Tibial nerve (tissue), 3 donors: Measurements from ENCODE around the gene METRNL.

ENCODE experiments used
- CTCF ChIP-seq, 5 experiments: fragments of 200-600 bp in 3 of 5; fragments of 450-650 bp in 2 of 5; sonication (generic) in 3 of 5; IDR thresholded peaks; one replicate each; pipeline ENCODE4 v1.5.1; 2016 to 2019; ENCODE audit warnings: antibody characterized with exemption in 5 of 5, mild to moderate bottlenecking in 3 of 5, moderate library complexity in 2 of 5
- POLR2A ChIP-seq, 2 donors: fragments of 450-650 bp; IDR thresholded peaks; one replicate each; pipeline ENCODE4 v1.6.1; 2017; ENCODE audit warnings: antibody characterized with exemption in 2 of 2, mild to moderate bottlenecking in 2 of 2, moderate library complexity in 2 of 2

- TF ChIP-seq CTCF (IDR thresholded peaks at IDR 0.05) (no peak), POLR2A (IDR thresholded peaks at IDR 0.05) (peak; percentile 35 to 46)
Observed at GRCh38 chr17:83081684-83082201, 2.3 kb downstream of the METRNL start.
